H9 (cell line): Measurements from ENCODE around the gene SYT17. TPM values are rescaled to one million over a fixed set of nuclear protein-coding genes. Genes with fewer than 3 reads are reported as not detected.

Experiments
- DNase-seq: peaks from one replicate; pipeline ENCODE4 v3.0.0-alpha.2; 2017
- H2AFZ ChIP-seq: one replicate; pipeline ENCODE4 v1.6.1; 2013; ENCODE audit warnings: mild to moderate bottlenecking, low read length, control low read depth, moderate library complexity
- H2AK5ac ChIP-seq: 2 replicates; pipeline ENCODE4 v1.6.1; 2013; ENCODE audit warnings: low read length, control low read depth, mixed read lengths; ENCODE audit not compliant: insufficient read length
- H2BK120ac ChIP-seq: one replicate; pipeline ENCODE4 v1.6.1; 2013; ENCODE audit warnings: low read depth, mild to moderate bottlenecking, low read length, control low read depth, inconsistent platforms; ENCODE audit not compliant: poor library complexity, severe bottlenecking
- H2BK12ac ChIP-seq: 2 replicates; pipeline ENCODE4 v1.6.1; 2013; ENCODE audit warnings: low read length, control low read depth, mixed read lengths, low read depth; ENCODE audit not compliant: insufficient read length
- H2BK15ac ChIP-seq: 2 replicates; pipeline ENCODE4 v1.6.1; 2013; ENCODE audit warnings: low read depth, low read length, control low read depth
- H2BK20ac ChIP-seq: one replicate; pipeline ENCODE4 v1.6.1; 2013; ENCODE audit warnings: low read depth, mild to moderate bottlenecking, low read length, control low read depth, inconsistent platforms; ENCODE audit not compliant: poor library complexity, severe bottlenecking
- H2BK5ac ChIP-seq: 2 replicates; pipeline ENCODE4 v1.6.1; 2013; ENCODE audit warnings: low read length, control low read depth, mixed read lengths; ENCODE audit not compliant: insufficient read length
- H3K14ac ChIP-seq: 2 replicates; pipeline ENCODE4 v1.6.1; 2013; ENCODE audit warnings: low read length, control low read depth; ENCODE audit not compliant: insufficient read depth
- H3K18ac ChIP-seq: 2 replicates; pipeline ENCODE4 v1.6.1; 2013; ENCODE audit warnings: low read depth, mild to moderate bottlenecking, mixed read lengths, low read length, control low read depth; ENCODE audit not compliant: insufficient read length
- H3K23ac ChIP-seq: 2 replicates; pipeline ENCODE4 v1.6.1; 2013; ENCODE audit warnings: low read length, control low read depth, mixed read lengths, low read depth; ENCODE audit not compliant: insufficient read length
- H3K23me2 ChIP-seq: 2 replicates; pipeline ENCODE4 v1.6.1; 2013; ENCODE audit warnings: low read depth, mild to moderate bottlenecking, mixed read lengths, low read length, control low read depth; ENCODE audit not compliant: insufficient read length, poor library complexity, severe bottlenecking
- H3K27ac ChIP-seq: 2 replicates; pipeline ENCODE4 v1.5.1; 2013; ENCODE audit warnings: low read length, control low read depth, mixed read lengths, low read depth; ENCODE audit not compliant: insufficient read length
- H3K27me3 ChIP-seq: 2 replicates; pipeline ENCODE4 v1.6.1; 2013; ENCODE audit warnings: low read length, control low read depth, inconsistent platforms; ENCODE audit not compliant: insufficient read depth
- H3K4ac ChIP-seq: 2 replicates; pipeline ENCODE4 v1.6.1; 2013; ENCODE audit warnings: low read depth, mild to moderate bottlenecking, control low read depth, inconsistent platforms, low read length, moderate library complexity
- H3K4me1 ChIP-seq: 2 replicates; pipeline ENCODE4 v1.6.1; 2013; ENCODE audit warnings: low read length, control low read depth, inconsistent platforms; ENCODE audit not compliant: insufficient read depth
- H3K4me2 ChIP-seq: 2 replicates; pipeline ENCODE4 v1.6.1; 2013; ENCODE audit warnings: low read length, control low read depth, mixed read lengths; ENCODE audit not compliant: insufficient read length, insufficient read depth
- H3K56ac ChIP-seq: 2 replicates; pipeline ENCODE4 v1.6.1; 2013; ENCODE audit warnings: low read depth, mild to moderate bottlenecking, mixed read lengths, low read length, control low read depth; ENCODE audit not compliant: insufficient read length
- H3K79me1 ChIP-seq: 2 replicates; pipeline ENCODE4 v1.6.1; 2013; ENCODE audit warnings: low read depth, mild to moderate bottlenecking, moderate library complexity, low read length, control low read depth, inconsistent platforms; ENCODE audit not compliant: insufficient read depth, poor library complexity, severe bottlenecking
- H3K79me2 ChIP-seq: 2 replicates; pipeline ENCODE4 v1.6.1; 2013; ENCODE audit warnings: low read length, control low read depth, inconsistent platforms; ENCODE audit not compliant: insufficient read depth
- H3K9ac ChIP-seq: 2 replicates; pipeline ENCODE4 v1.6.1; 2013; ENCODE audit warnings: low read length, control low read depth, mixed read lengths; ENCODE audit not compliant: insufficient read length; ENCODE audit errors: extremely low read depth
- H3K9me3 ChIP-seq: one replicate; pipeline ENCODE4 v1.6.1; 2013; ENCODE audit warnings: low read depth, low read length, inconsistent platforms; ENCODE audit not compliant: control insufficient read depth
- H3T11ph ChIP-seq: one replicate; pipeline ENCODE4 v1.6.1; 2013; ENCODE audit warnings: mild to moderate bottlenecking, low read length, control low read depth, inconsistent platforms
- H4K20me1 ChIP-seq: one replicate; pipeline ENCODE4 v1.6.1; 2013; ENCODE audit not compliant: control insufficient read depth, insufficient read length, insufficient read depth
- H4K5ac ChIP-seq: 2 replicates; pipeline ENCODE4 v1.6.1; 2013; ENCODE audit warnings: low read depth, mild to moderate bottlenecking, mixed read lengths, low read length, control low read depth; ENCODE audit not compliant: insufficient read length
- H4K8ac ChIP-seq: replicated peaks from 2 replicates; pipeline ENCODE4 v1.6.1; 2013; ENCODE audit warnings: low read length, control low read depth, mixed read lengths, low read depth; ENCODE audit not compliant: insufficient read length
- H4K91ac ChIP-seq: 2 replicates; pipeline ENCODE4 v1.6.1; 2013; ENCODE audit warnings: low read depth, mild to moderate bottlenecking, moderate library complexity, mixed read lengths, low read length, control low read depth; ENCODE audit not compliant: insufficient read length
- H3K27ac Mint-ChIP-seq, 3 experiments: 2 replicates in 2 of 3; 3 replicates in 1 of 3; pipeline ENCODE4 v1.8.0; 2020 to 2021; ENCODE audit warnings: mixed read lengths in 3 of 3, mild to moderate bottlenecking in 1 of 3, moderate library complexity in 1 of 3
- H3K27me3 Mint-ChIP-seq: 2 replicates; pipeline ENCODE4 v1.8.0; 2021; ENCODE audit warnings: low read depth, mild to moderate bottlenecking, moderate library complexity, mixed read lengths
- H3K36me3 Mint-ChIP-seq, 3 experiments: 2 replicates in 2 of 3; 3 replicates in 1 of 3; pipeline ENCODE4 v1.8.0; 2020 to 2021; ENCODE audit warnings: low read depth in 3 of 3, mixed read lengths in 3 of 3; ENCODE audit not compliant: insufficient read depth in 1 of 3
- H3K4me1 Mint-ChIP-seq, 2 experiments: 2 replicates each; pipeline ENCODE4 v1.8.0; 2020; ENCODE audit warnings: mixed read lengths in 2 of 2
- H3K4me3 Mint-ChIP-seq, 2 experiments: 2 replicates in 1 of 2; 3 replicates in 1 of 2; pipeline ENCODE4 v1.8.0; 2020 to 2021; ENCODE audit warnings: mild to moderate bottlenecking in 2 of 2, mixed read lengths in 2 of 2, moderate library complexity in 1 of 2
- H3K9me3 Mint-ChIP-seq, 2 experiments: 2 replicates in 1 of 2; 3 replicates in 1 of 2; pipeline ENCODE4 v1.8.0; 2020; ENCODE audit warnings: mild to moderate bottlenecking in 2 of 2, mixed read lengths in 2 of 2, moderate library complexity in 1 of 2
- CTCF ChIP-seq: fragments of 200-600 bp; sonication (generic); conservative IDR thresholded peaks from 3 replicates; pipeline ENCODE4 v1.8.0; 2021; ENCODE audit warnings: antibody characterized with exemption, mild to moderate bottlenecking
- WGBS: extraction: QIAGEN DNeasy Blood & Tissue Kit; methylation state at CpG from one replicate; pipeline ENCODE4 v1.1.7; 2013; ENCODE audit warnings: missing lambda C conversion rate, low lambda C conversion rate, mixed read lengths; ENCODE audit not compliant: insufficient read length; ENCODE audit errors: extremely low coverage; 5-methylcytosine and 5-hydroxymethylcytosine counted together
- total RNA-seq: library from RNA; stranded (reverse); gene quantifications from 2 replicates; pipeline ENCODE4 v1.2.1, GENCODE V29; 2021

Gene SYT17
- total RNA-seq, 1 experiment from 2014 or later: 3.0 TPM

DNA sequence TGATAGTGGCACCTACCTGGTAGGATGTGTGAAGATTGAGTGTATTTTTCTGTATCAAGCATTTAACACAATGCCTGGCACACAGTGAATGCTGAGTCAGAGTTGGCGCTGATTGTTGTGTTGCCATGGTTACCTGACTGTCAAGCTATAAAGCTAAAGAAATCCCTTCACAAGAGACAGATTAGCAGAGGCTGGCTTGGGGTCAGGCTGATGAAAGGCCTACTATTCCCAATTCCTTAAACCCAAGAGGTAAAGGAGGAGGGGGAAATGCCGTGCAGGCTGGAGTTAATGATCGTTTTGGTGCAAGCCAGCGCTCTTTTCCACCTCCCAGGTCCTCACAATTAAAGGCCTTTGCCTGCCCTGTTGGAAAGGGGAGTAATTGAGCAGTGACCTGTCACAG is 123.4 kb downstream of the SYT17 start:
- Histone ChIP-seq H3K14ac (peak overlapping the region; percentile 85; the same call in 1 of the 2 replicates), H2AK5ac (no peak overlapping the region), H3K4me1 (peaks cover 11% of the 10 kb centered on the region; the same call in 1 of the 2 replicates), H3K23ac (no peak overlapping the region), H2BK20ac (no peak overlapping the region), H3K27ac (no peak overlapping the region), H2BK15ac (no peak overlapping the region), H2BK12ac (peak overlapping the region; percentile 16), H3K79me1 (no peaks in the 10 kb centered on the region), H3K18ac (peak overlapping the region; percentile 87), H4K5ac (no peak overlapping the region), H3K4me2 (no peak overlapping the region), H3K9me3 (no peaks in the 10 kb centered on the region), H4K91ac (no peak overlapping the region), H2AFZ (no peak overlapping the region), H3K4ac (no peak overlapping the region), H2BK120ac (no peak overlapping the region), H3K56ac (no peak overlapping the region), H4K20me1 (no peaks in the 10 kb centered on the region), H3T11ph (no peak overlapping the region), H3K27me3 (no peaks in the 10 kb centered on the region), H3K79me2 (no peaks in the 10 kb centered on the region), H3K9ac (no peak overlapping the region), H3K23me2 (no peaks in the 10 kb centered on the region), H2BK5ac (no peak overlapping the region), H4K8ac (no peak overlapping the region)
- peak; percentile 57 for DNase-seq
- Mint-ChIP-seq H3K4me1 (peaks cover 60 to 63% of the 10 kb centered on the region in 2 experiments), H3K27ac (peak overlapping the region; percentile 3 to 96 (median 86); a peak in 6 of 7 replicates), H3K9me3 (peaks cover 3 to 5% of the 10 kb centered on the region in 2 experiments; a peak in 3 of 5 replicates), H3K36me3 (peaks cover 0 to 2% (median 0%) of the 10 kb centered on the region in 3 experiments; a peak in 2 of 7 replicates), H3K4me3 (no peak overlapping the region), H3K27me3 (no peaks in the 10 kb centered on the region; the same call in 1 of the 2 replicates)
- no CpG with 5 or more reads among the region's 4 CpGs for WGBS
- no peak for TF ChIP-seq CTCF
